Ectodermal cell (in vitro differentiated cells): ENCODE results near the gene DOCK2.

ENCODE experiments used
- H3K27ac ChIP-seq: 2 replicates; pipeline ENCODE4 v1.7.0; 2013; ENCODE audit warnings: mild to moderate bottlenecking, low read depth, low read length; ENCODE audit not compliant: insufficient read depth, poor library complexity, severe bottlenecking
- H3K27me3 ChIP-seq: 2 replicates; pipeline ENCODE4 v1.7.0; 2013; ENCODE audit warnings: mild to moderate bottlenecking, low read length; ENCODE audit not compliant: insufficient read depth, control insufficient read depth, poor library complexity, severe bottlenecking
- H3K36me3 ChIP-seq: one replicate; pipeline ENCODE4 v1.7.0; 2013; ENCODE audit warnings: low read length; ENCODE audit not compliant: control insufficient read depth, insufficient read depth
- H3K4me1 ChIP-seq: one replicate; pipeline ENCODE4 v1.7.0; 2013; ENCODE audit warnings: low read length; ENCODE audit not compliant: control insufficient read depth, insufficient read depth
- H3K4me3 ChIP-seq: 2 replicates; pipeline ENCODE4 v1.7.0; 2013; ENCODE audit warnings: low read depth, low read length, control low read depth; ENCODE audit not compliant: insufficient read depth
- H3K9me3 ChIP-seq: 2 replicates; pipeline ENCODE4 v1.7.0; 2013; ENCODE audit warnings: mild to moderate bottlenecking, low read length, moderate library complexity; ENCODE audit not compliant: control insufficient read depth
- WGBS, 2 experiments: methylation state at CpG; one replicate each; pipeline ENCODE4 v1.1.7; 2013; ENCODE audit warnings: missing lambda C conversion rate in 2 of 2; 5-methylcytosine and 5-hydroxymethylcytosine counted together

The DOCK2 gene

GRCh38 chr5:170012622-170013021 is 375.5 kb downstream of the DOCK2 start:
- H3K9me3 ChIP-seq, result no peaks in the 10 kb centered on the region
- no peaks in the 10 kb centered on the region for H3K36me3 ChIP-seq
- 92 to 94% methylated on average over 11 of the region's 11 CpGs for WGBS, 2 experiments
- no peak overlapping the region for H3K4me3 ChIP-seq
- no peaks in the 10 kb centered on the region for H3K27me3 ChIP-seq
- no peak overlapping the region for H3K27ac ChIP-seq
- no peaks in the 10 kb centered on the region for H3K4me1 ChIP-seq

- Histone ChIP-seq H3K36me3 (no peaks in the 10 kb centered on the region), H3K27me3 (no peaks in the 10 kb centered on the region), H3K4me1 (no peaks in the 10 kb centered on the region), H3K9me3 (no peaks in the 10 kb centered on the region), H3K27ac (no peak overlapping the region), H3K4me3 (no peak overlapping the region)
- 92 to 93% methylated on average over 3 of the region's 3 CpGs for WGBS, 2 experiments
Measured at GRCh38 chr5:170020423-170020822, 383.3 kb downstream of the DOCK2 start.

DNA sequence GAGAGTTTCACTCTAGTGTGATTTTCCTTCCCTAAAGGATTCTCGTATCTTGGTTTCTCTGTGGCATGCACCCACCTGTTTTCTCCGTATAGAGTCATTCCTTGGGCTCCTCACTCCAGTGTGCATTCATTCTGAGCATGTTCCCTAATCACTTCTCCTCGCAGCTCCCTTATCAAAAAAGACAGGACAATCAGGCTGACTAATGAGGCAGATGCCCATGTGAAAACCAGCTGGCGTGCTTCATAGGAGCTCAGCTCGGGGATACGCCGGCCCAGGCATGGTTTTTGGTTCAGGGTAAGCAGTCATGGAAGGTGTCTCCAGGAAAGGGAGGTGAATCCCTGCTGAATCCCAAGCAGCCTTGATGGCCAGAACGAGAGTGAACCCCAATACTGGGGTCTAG is 384.4 kb downstream of the DOCK2 start:
- WGBS, 2 experiments, result 91 to 92% methylated on average over 8 of the region's 8 CpGs
- Histone ChIP-seq H3K4me1 (no peaks in the 10 kb centered on the region), H3K36me3 (no peaks in the 10 kb centered on the region), H3K27ac (no peak overlapping the region), H3K9me3 (no peaks in the 10 kb centered on the region), H3K27me3 (no peaks in the 10 kb centered on the region), H3K4me3 (no peak overlapping the region)

DNA sequence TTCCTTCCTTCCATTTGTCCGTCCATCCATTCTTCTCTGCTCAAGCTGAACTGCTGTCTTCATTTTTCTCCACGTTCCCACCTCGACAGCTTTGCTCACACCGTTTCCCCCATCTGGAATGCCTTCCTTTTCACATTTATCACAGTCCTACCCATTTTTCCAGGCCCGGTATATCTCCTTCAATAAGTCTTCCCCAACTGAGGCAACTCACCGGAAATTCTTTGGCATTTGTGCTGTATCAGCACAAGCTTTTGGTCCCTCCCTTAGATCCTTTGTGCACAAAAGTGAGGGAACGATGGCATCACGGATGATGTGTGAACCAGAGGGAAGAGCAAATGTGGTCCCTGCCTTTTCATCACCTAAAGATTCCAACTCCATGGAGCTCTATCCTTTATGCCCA is 388.8 kb downstream of the DOCK2 start:
- no peaks in the 10 kb centered on the region for H3K27me3 ChIP-seq
- no peaks in the 10 kb centered on the region for H3K4me1 ChIP-seq
- H3K27ac ChIP-seq, result no peak overlapping the region
- H3K4me3 ChIP-seq, result no peak overlapping the region
- WGBS, 2 experiments, result 92 to 94% methylated on average over 8 of the region's 8 CpGs
- H3K36me3 ChIP-seq, result no peaks in the 10 kb centered on the region
- no peaks in the 10 kb centered on the region for H3K9me3 ChIP-seq

- 92 to 95% methylated on average over 2 of the region's 2 CpGs for WGBS, 2 experiments
- H3K36me3 ChIP-seq, result no peaks in the 10 kb centered on the region
Measured at GRCh38 chr5:170028124-170028523, 391.0 kb downstream of the DOCK2 start.

DNA sequence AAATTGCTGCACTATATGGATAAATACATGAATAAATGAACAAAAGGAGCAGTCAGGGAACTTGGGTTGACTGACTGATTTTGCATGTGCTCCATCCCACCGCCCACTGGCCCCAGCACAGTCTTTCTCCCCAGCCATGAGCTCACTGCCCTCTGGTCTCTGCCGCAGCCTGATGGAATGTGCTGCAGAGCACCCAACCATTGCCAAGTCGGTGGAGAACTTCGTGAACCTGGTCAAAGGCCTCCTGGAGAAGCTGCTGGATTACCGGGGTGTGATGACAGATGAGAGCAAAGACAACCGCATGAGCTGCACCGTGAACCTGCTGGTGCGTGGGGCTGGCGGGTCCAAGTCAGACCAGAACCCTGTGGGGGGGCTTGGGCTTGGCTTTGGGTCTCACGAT is 397.2 kb downstream of the DOCK2 start:
- H3K27ac ChIP-seq, result no peak overlapping the region
- no peaks in the 10 kb centered on the region for H3K36me3 ChIP-seq
- no peaks in the 10 kb centered on the region for H3K27me3 ChIP-seq
- 93 to 94% methylated on average over 10 of the region's 10 CpGs for WGBS, 2 experiments
- no peaks in the 10 kb centered on the region for H3K9me3 ChIP-seq
- no peak overlapping the region for H3K4me3 ChIP-seq
- no peaks in the 10 kb centered on the region for H3K4me1 ChIP-seq

More at GRCh38 chr5:170028124-170028523, 391.0 kb downstream of the DOCK2 start:
- Histone ChIP-seq H3K27ac (no peak overlapping the region), H3K4me1 (no peaks in the 10 kb centered on the region), H3K4me3 (no peak overlapping the region), H3K27me3 (no peaks in the 10 kb centered on the region), H3K9me3 (no peaks in the 10 kb centered on the region)

- 91 to 93% methylated on average over 7 of the region's 7 CpGs for WGBS, 2 experiments
- no peaks in the 10 kb centered on the region for H3K9me3 ChIP-seq
- H3K4me3 ChIP-seq, result no peak overlapping the region
Measured at GRCh38 chr5:170038241-170038640, 401.2 kb downstream of the DOCK2 start.

GRCh38 chr5:170039830-170040229 is 402.8 kb downstream of the DOCK2 start:
- H3K27me3 ChIP-seq, result no peaks in the 10 kb centered on the region
- H3K4me3 ChIP-seq, result no peak overlapping the region
- WGBS, 2 experiments, result 88 to 90% methylated on average over 3 of the region's 3 CpGs
- no peaks in the 10 kb centered on the region for H3K9me3 ChIP-seq
- no peak overlapping the region for H3K27ac ChIP-seq
- no peaks in the 10 kb centered on the region for H3K36me3 ChIP-seq
- no peaks in the 10 kb centered on the region for H3K4me1 ChIP-seq

More at GRCh38 chr5:170038241-170038640, 401.2 kb downstream of the DOCK2 start:
- no peaks in the 10 kb centered on the region for H3K4me1 ChIP-seq
- no peaks in the 10 kb centered on the region for H3K27me3 ChIP-seq
- H3K36me3 ChIP-seq, result no peaks in the 10 kb centered on the region
- no peak overlapping the region for H3K27ac ChIP-seq

DNA sequence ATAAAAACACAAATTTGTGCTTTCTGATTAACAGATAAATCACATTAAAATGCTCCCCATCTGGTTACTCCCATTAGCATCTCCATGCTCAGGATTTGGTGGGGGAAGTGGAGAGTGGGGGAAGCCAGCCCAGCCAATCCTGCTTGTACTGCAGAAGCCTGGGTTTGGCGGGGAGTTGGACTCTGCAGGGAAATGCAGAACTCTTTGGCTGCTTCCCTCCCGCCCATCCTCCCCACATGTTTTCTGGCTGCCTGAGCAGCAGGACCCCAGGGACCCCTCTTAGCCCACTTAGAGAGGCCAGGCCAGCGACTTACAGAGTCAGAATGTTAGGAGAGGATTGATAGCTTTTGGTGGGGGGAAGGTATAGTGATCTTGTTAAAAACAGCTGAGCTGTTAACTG is 409.2 kb downstream of the DOCK2 start:
- no peak overlapping the region for H3K4me3 ChIP-seq
- H3K36me3 ChIP-seq, result no peaks in the 10 kb centered on the region
- no peaks in the 10 kb centered on the region for H3K27me3 ChIP-seq
- H3K9me3 ChIP-seq, result no peaks in the 10 kb centered on the region
- no peak overlapping the region for H3K27ac ChIP-seq
- H3K4me1 ChIP-seq, result peaks cover 7% of the 10 kb centered on the region
- 30 to 43% methylated on average over 3 of the region's 3 CpGs for WGBS, 2 experiments

GRCh38 chr5:170049713-170050112 is 412.6 kb downstream of the DOCK2 start:
- Histone ChIP-seq H3K4me1 (peaks cover 7% of the 10 kb centered on the region), H3K4me3 (no peak overlapping the region), H3K27ac (no peak overlapping the region), H3K36me3 (no peaks in the 10 kb centered on the region), H3K27me3 (no peaks in the 10 kb centered on the region), H3K9me3 (no peaks in the 10 kb centered on the region)
- 94 to 97% methylated on average over 3 of the region's 3 CpGs for WGBS, 2 experiments

DNA sequence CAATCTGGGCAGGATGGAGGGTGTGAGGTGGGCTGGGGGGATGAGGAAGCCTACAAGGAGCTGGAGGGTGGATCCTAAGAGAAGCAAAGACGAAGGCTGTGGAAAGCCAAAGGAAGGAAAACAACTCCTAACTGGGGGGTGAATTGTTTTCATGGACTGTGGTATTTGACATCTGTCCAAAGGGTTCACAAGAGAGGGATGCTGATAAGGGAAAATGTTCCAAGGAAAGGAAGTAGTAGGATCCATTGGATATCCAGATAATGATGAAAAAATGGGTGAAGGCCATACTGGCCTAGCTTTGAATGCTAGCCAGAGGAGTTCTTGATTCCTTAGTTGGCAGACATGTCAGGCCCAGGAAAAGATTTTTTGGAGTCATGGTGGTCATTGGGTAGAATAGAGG is 416.8 kb downstream of the DOCK2 start:
- no peaks in the 10 kb centered on the region for H3K4me1 ChIP-seq
- H3K27ac ChIP-seq, result no peak overlapping the region
- H3K27me3 ChIP-seq, result no peaks in the 10 kb centered on the region
- no peaks in the 10 kb centered on the region for H3K9me3 ChIP-seq
- no peak overlapping the region for H3K4me3 ChIP-seq
- no peaks in the 10 kb centered on the region for H3K36me3 ChIP-seq
- WGBS, 2 experiments, result 83 to 94% methylated on average over 1 of the region's 1 CpG
